ENCODE data around the gene SURF2. TPM values are rescaled to one million over a fixed set of nuclear protein-coding genes. Genes with fewer than 3 reads are reported as not detected.

SURF2 gene
- total and polyA plus RNA-seq, 9 of the 15 experiments (the other 6 are each of a cell fraction or from before 2014, with no cell fraction given): 5.5 to 82.5 (median 21.3) TPM

- TF ChIP-seq CHD7 (IDR thresholded peaks at IDR 0.05; ENCODE audit: low read depth, low read length) (no peak), KLF16 (IDR thresholded peaks at IDR 0.05) (no peak), VEZF1 (CRISPR knock-in tag; IDR thresholded peaks at IDR 0.05) (peak; percentile 35; the same call in 1 of the 2 replicates), E2F5 (CRISPR knock-in tag; IDR thresholded peaks at IDR 0.05) (0 out of 2 replicates have a peak, but pooled peaks have one; percentile 63), HMG20B (CRISPR knock-in tag; IDR thresholded peaks at IDR 0.05) (no peak), MITF (IDR thresholded peaks at IDR 0.05) (0 out of 2 replicates have a peak, but pooled peaks have one; percentile 30), U2AF2 (optimal IDR thresholded peaks at IDR 0.05; ENCODE audit: low read depth, low read length) (no peak), MTA3 (IDR thresholded peaks at IDR 0.05; ENCODE audit: borderline replicate concordance) (no peak), ZNF324 (CRISPR knock-in tag; IDR thresholded peaks at IDR 0.05) (no peak), ZFX (CRISPR knock-in tag; IDR thresholded peaks at IDR 0.05) (peak; percentile 37; the same call in 1 of the 2 replicates), FOSL1 (tag; conservative IDR thresholded peaks at IDR 0.05) (no peak), NFXL1 (CRISPR knock-in tag; IDR thresholded peaks at IDR 0.05) (no peak)
Measured at GRCh38 chr9:133359399-133360175, 3.2 kb downstream of the SURF2 start (continued).
